ENCODE measurements around the gene CDC5L.

CDC5L gene

DNA sequence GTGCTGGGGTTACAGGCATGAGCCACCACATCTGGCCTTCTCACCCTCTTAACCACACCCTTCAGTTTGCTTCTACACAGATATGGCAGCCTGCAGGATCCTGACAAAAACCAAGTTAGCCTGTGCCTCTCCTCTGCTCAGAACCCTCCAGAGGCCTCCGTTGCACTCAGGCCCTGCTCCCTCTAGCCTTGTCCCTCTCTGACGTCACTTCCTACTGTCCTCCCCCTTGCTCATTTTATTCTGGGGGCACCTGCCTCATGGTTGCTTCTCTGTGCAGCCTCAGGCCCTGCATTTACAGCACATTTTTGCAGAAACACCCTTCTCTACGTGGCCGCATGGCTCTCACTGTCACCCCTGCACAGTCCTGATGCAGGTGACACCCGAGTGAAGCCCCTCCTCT, 105.6 kb downstream of the CDC5L start:
- Histone ChIP-seq H3K4me1 (no peaks in the 10 kb centered on the region), H2AFZ (no peak overlapping the region), H3K79me2 (no peaks in the 10 kb centered on the region), H3K4me3 (ENCODE audit: low read depth, low read length) (no peak overlapping the region), H3K27me3 (ENCODE audit: control insufficient read depth, insufficient read depth, low read length) (no peaks in the 10 kb centered on the region), H3K4me2 (ENCODE audit: low read length) (no peak overlapping the region), H3K36me3 (ENCODE audit: control insufficient read depth, insufficient read depth, low read length) (no peaks in the 10 kb centered on the region), H3K9ac (no peak overlapping the region), H3K27ac (no peak overlapping the region), H3K9me3 (ENCODE audit: control insufficient read depth, low read length) (no peaks in the 10 kb centered on the region)
- no peak for TF ChIP-seq CTCF (IDR thresholded peaks at IDR 0.05)

DNA sequence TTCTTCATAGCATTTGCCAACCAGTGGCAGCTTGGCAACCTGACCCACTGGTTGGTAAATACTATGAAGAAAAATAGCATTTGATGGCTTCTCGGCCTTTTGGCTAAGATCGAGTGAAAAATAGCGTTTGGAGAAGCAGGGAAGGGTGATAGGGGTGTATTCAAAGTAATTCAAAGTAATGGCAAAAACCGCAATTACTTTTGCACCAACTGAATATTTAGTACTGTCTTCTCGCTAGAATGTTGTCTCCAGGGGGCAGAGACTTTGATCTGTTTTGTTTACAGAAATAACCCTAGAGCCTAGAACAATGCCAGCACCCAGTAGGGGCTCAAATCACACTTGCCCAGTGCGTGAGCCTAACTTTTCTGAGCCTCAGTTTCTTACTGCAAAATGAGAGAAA, 106.1 kb downstream of the CDC5L start:
- no peaks in the 10 kb centered on the region for H3K79me2 ChIP-seq
- no peaks in the 10 kb centered on the region for H3K27me3 ChIP-seq (ENCODE audit: control insufficient read depth, insufficient read depth, low read length)
- TF ChIP-seq CTCF (IDR thresholded peaks at IDR 0.05): no peak
- no peak overlapping the region for H3K27ac ChIP-seq
- H2AFZ ChIP-seq: no peak overlapping the region
- H3K36me3 ChIP-seq (ENCODE audit: control insufficient read depth, insufficient read depth, low read length): no peaks in the 10 kb centered on the region
- no peak overlapping the region for H3K4me2 ChIP-seq (ENCODE audit: low read length)
- H3K9ac ChIP-seq: no peak overlapping the region
- H3K9me3 ChIP-seq (ENCODE audit: control insufficient read depth, low read length): no peaks in the 10 kb centered on the region
- no peaks in the 10 kb centered on the region for H3K4me1 ChIP-seq
- no peak overlapping the region for H3K4me3 ChIP-seq (ENCODE audit: low read depth, low read length)

DNA sequence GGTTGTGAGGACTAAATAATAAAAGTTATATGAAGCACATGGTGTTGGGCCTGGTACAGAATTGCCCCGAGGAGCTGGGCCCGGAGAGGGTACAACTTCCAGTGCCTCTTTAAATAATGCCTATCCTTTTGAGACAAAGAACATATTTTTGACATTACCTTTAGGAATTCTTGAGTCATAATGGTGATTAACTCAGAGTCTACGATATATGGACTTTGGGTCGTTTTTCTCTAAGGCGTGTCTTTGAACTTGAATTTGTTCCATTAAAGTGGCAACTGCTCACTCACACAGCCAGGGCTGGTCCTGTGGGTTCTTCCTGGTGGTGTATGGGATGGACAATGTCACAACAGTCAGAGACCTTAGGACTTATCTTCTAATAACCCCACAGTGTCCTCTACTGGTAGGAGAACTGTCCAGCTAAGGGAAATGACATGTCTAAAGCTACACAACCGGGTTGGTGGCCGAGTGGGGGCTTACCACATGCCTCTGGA, 106.5 kb downstream of the CDC5L start:
- H3K79me2 ChIP-seq: no peaks in the 10 kb centered on the region

GRCh38 chr6:44495036-44495901, 107.8 kb downstream of the CDC5L start:
- H3K27ac ChIP-seq: no peak overlapping the region
- H3K4me1 ChIP-seq: no peaks in the 10 kb centered on the region
- no peak for TF ChIP-seq CTCF (IDR thresholded peaks at IDR 0.05)
- H3K4me2 ChIP-seq (ENCODE audit: low read length): no peak overlapping the region
- H3K79me2 ChIP-seq: no peaks in the 10 kb centered on the region
- no peak overlapping the region for H3K9ac ChIP-seq
- H3K9me3 ChIP-seq (ENCODE audit: control insufficient read depth, low read length): no peaks in the 10 kb centered on the region
- no peaks in the 10 kb centered on the region for H3K27me3 ChIP-seq (ENCODE audit: control insufficient read depth, insufficient read depth, low read length)
- no peaks in the 10 kb centered on the region for H3K36me3 ChIP-seq (ENCODE audit: control insufficient read depth, insufficient read depth, low read length)
- H2AFZ ChIP-seq: no peak overlapping the region
- no peak overlapping the region for H3K4me3 ChIP-seq (ENCODE audit: low read depth, low read length)

More for the DNA sequence above, 106.5 kb downstream of the CDC5L start:
- no peak overlapping the region for H3K27ac ChIP-seq
- H3K4me1 ChIP-seq: no peaks in the 10 kb centered on the region
- no peak for TF ChIP-seq CTCF (IDR thresholded peaks at IDR 0.05)
- no peaks in the 10 kb centered on the region for H3K27me3 ChIP-seq (ENCODE audit: control insufficient read depth, insufficient read depth, low read length)
- no peaks in the 10 kb centered on the region for H3K9me3 ChIP-seq (ENCODE audit: control insufficient read depth, low read length)
- H3K36me3 ChIP-seq (ENCODE audit: control insufficient read depth, insufficient read depth, low read length): no peaks in the 10 kb centered on the region
- no peak overlapping the region for H3K9ac ChIP-seq
- no peak overlapping the region for H3K4me2 ChIP-seq (ENCODE audit: low read length)
- no peak overlapping the region for H2AFZ ChIP-seq
- no peak overlapping the region for H3K4me3 ChIP-seq (ENCODE audit: low read depth, low read length)

Measured in parathyroid adenoma (tissue), 2 donors.